Thoracic aorta (tissue), 2 donors: ENCODE data around the gene SF3A2. TPM values are rescaled to one million over a fixed set of nuclear protein-coding genes. Genes with fewer than 3 reads are reported as not detected.

Source experiments
- ATAC-seq: fragments of 150-250 bp; one replicate; pipeline ENCODE4 v1.8.0; 2017; ENCODE audit warnings: low read depth; ENCODE audit not compliant: insufficient number of reproducible peaks, low FRiP score
- DNase-seq: peaks from one replicate; pipeline ENCODE4 v3.0.0-alpha.2; 2020; ENCODE audit warnings: low spot score
- H3K27ac ChIP-seq, 2 donors: fragments of 200-600 bp; sonication (generic); 1 replicate in 1 of 2; 2 replicates in 1 of 2; pipeline ENCODE4 v1.5.1; 2016; ENCODE audit warnings: mild to moderate bottlenecking in 2 of 2, moderate library complexity in 2 of 2
- H3K27me3 ChIP-seq: fragments of 200-600 bp; sonication (generic); replicated peaks from 2 replicates; pipeline ENCODE4 v1.6.0; 2016; ENCODE audit warnings: mild to moderate bottlenecking; ENCODE audit not compliant: insufficient read depth
- H3K36me3 ChIP-seq: fragments of 200-600 bp; sonication (generic); one replicate; pipeline ENCODE4 v1.5.1; 2016
- H3K4me1 ChIP-seq, 2 donors: fragments of 200-600 bp; sonication (generic); 1 replicate in 1 of 2; 2 replicates in 1 of 2; pipeline versions ENCODE4 v1.5.1 to v1.6.0; 2016; ENCODE audit warnings: low read depth in 2 of 2, mild to moderate bottlenecking in 1 of 2; ENCODE audit not compliant: control insufficient read depth in 1 of 2
- H3K4me3 ChIP-seq: fragments of 200-600 bp; sonication (generic); 2 replicates; pipeline ENCODE4 v1.5.1; 2016; ENCODE audit warnings: mild to moderate bottlenecking
- H3K9me3 ChIP-seq: fragments of 200-600 bp; sonication (generic); 2 replicates; pipeline ENCODE4 v1.5.1; 2016
- CTCF ChIP-seq: fragments of 200-600 bp; sonication (generic); IDR thresholded peaks from one replicate; pipeline ENCODE4 v1.5.1; 2019; ENCODE audit warnings: antibody characterized with exemption
- total RNA-seq, 2 donors: library from RNA; depleted of rRNA; stranded (reverse); fragments of >200 nt; gene quantifications; one replicate each; pipeline versions ENCODE4 v1.1.0 to v1.2.3, GENCODE V29; 2016

The SF3A2 gene
- total RNA-seq, 2 donors from 2014 or later, result 23.8 to 43.7 TPM

GRCh38 chr19:2286402-2287140 is 49.9 kb downstream of the SF3A2 start:
- DNase-seq, result no peak
- H3K4me3 ChIP-seq, result no peak overlapping the region
- peaks cover 7% of the 10 kb centered on the region for H3K27me3 ChIP-seq
- no peak for TF ChIP-seq CTCF
- H3K27ac ChIP-seq, result no peak overlapping the region
- no peak for ATAC-seq
- H3K9me3 ChIP-seq, result no peaks in the 10 kb centered on the region
- H3K4me1 ChIP-seq, result peaks cover 17 to 36% of the 10 kb centered on the region in 2 donors
- H3K36me3 ChIP-seq, result peaks cover 3% of the 10 kb centered on the region

- H3K4me1 ChIP-seq, result peaks cover 17 to 29% of the 10 kb centered on the region in 2 donors
- H3K4me3 ChIP-seq, result no peak overlapping the region
- H3K27ac ChIP-seq, result no peak overlapping the region
- no peaks in the 10 kb centered on the region for H3K9me3 ChIP-seq
- no peak for TF ChIP-seq CTCF
- no peak for DNase-seq
- peaks cover 3% of the 10 kb centered on the region for H3K36me3 ChIP-seq
- ATAC-seq, result no peak
- H3K27me3 ChIP-seq, result peaks cover 7% of the 10 kb centered on the region
Observed at GRCh38 chr19:2287585-2288337, 51.1 kb downstream of the SF3A2 start.

GRCh38 chr19:2288338-2288817 is 51.8 kb downstream of the SF3A2 start:
- no peak for ATAC-seq
- no peak for DNase-seq
- peaks cover 3% of the 10 kb centered on the region for H3K36me3 ChIP-seq
- TF ChIP-seq CTCF, result no peak
- no peak overlapping the region for H3K27ac ChIP-seq
- H3K9me3 ChIP-seq, result no peaks in the 10 kb centered on the region
- H3K4me1 ChIP-seq, result peaks cover 17 to 29% of the 10 kb centered on the region in 2 donors
- H3K4me3 ChIP-seq, result no peak overlapping the region
- H3K27me3 ChIP-seq, result peaks cover 7% of the 10 kb centered on the region

- Histone ChIP-seq H3K36me3 (peaks cover 3% of the 10 kb centered on the region), H3K4me3 (peak overlapping the region; percentile 63), H3K9me3 (no peaks in the 10 kb centered on the region), H3K27ac (no peak overlapping the region), H3K27me3 (peaks cover 7% of the 10 kb centered on the region), H3K4me1 (peaks cover 20 to 34% of the 10 kb centered on the region in 2 donors)
- TF ChIP-seq CTCF, result no peak
- no peak for ATAC-seq
- DNase-seq, result no peak
Observed at GRCh38 chr19:2288818-2289713, 52.4 kb downstream of the SF3A2 start.
